Measurements from ENCODE around the gene ABCA1. TPM values are rescaled to one million over a fixed set of nuclear protein-coding genes. Genes with fewer than 3 reads are reported as not detected.

Gene ABCA1
- total and polyA plus RNA-seq, 4 experiments from 2014 or later, result 0.57 to 1.2 (median 0.91) TPM

- Histone ChIP-seq H3K4me1 (ENCODE audit: insufficient read depth, low read length) (no peaks in the 10 kb centered on the region), H3K27ac (ENCODE audit: low read depth, low read length) (no peak overlapping the region), H3K9me3 (ENCODE audit: control insufficient read depth in 1 of 2, low read length in 2 of 2) (no peaks in the 10 kb centered on the region), H3K4me3 (ENCODE audit: low read length in 2 of 2) (no peak overlapping the region), H3K27me3 (ENCODE audit: insufficient read depth, low read length) (no peaks in the 10 kb centered on the region), H3K36me3 (ENCODE audit: insufficient read depth, low read length) (no peaks in the 10 kb centered on the region)
- no peaks in the 10 kb centered on the region for H3K4me1 Mint-ChIP-seq
- no peak for DNase-seq
- ChIA-PET POLR2A (ENCODE audit: partially characterized antibody) (no interaction called here), CTCF (ENCODE audit: partially characterized antibody) (no interaction called here)
- no peaks in the 10 kb centered on the region for H3K27me3 Mint-ChIP-seq
- intact Hi-C loops (cut with micrococcal nuclease), result no loop called here
- H3K4me3 Mint-ChIP-seq, result no peak overlapping the region
- no peak overlapping the region for H3K27ac Mint-ChIP-seq
- H3K9me3 Mint-ChIP-seq, result no peaks in the 10 kb centered on the region
- H3K36me3 Mint-ChIP-seq, result peaks cover 6 to 26% of the 10 kb centered on the region in 2 donors
These were observed 132.1 kb downstream of the ABCA1 start for GRCh38 chr9:104795857-104796256.

- H3K27me3 Mint-ChIP-seq, result no peaks in the 10 kb centered on the region
- Histone ChIP-seq H3K9me3 (ENCODE audit: control insufficient read depth in 1 of 2, low read length in 2 of 2) (no peaks in the 10 kb centered on the region), H3K36me3 (ENCODE audit: insufficient read depth, low read length) (no peaks in the 10 kb centered on the region), H3K27me3 (ENCODE audit: insufficient read depth, low read length) (no peaks in the 10 kb centered on the region), H3K27ac (ENCODE audit: low read depth, low read length) (no peak overlapping the region), H3K4me3 (ENCODE audit: low read length in 2 of 2) (no peak overlapping the region), H3K4me1 (ENCODE audit: insufficient read depth, low read length) (no peaks in the 10 kb centered on the region)
- H3K27ac Mint-ChIP-seq, result no peak overlapping the region
- H3K4me3 Mint-ChIP-seq, result no peak overlapping the region
- peaks cover 6 to 28% of the 10 kb centered on the region in 2 donors for H3K36me3 Mint-ChIP-seq
- POLR2A ChIA-PET (ENCODE audit: partially characterized antibody), result no interaction called here
- intact Hi-C loops (cut with micrococcal nuclease), result no loop called here
- no peaks in the 10 kb centered on the region for H3K9me3 Mint-ChIP-seq
- no peaks in the 10 kb centered on the region for H3K4me1 Mint-ChIP-seq
- DNase-seq, result no peak
- CTCF ChIA-PET (ENCODE audit: partially characterized antibody), result no interaction called here
These were observed 132.9 kb downstream of the ABCA1 start for GRCh38 chr9:104795082-104795481.

GRCh38 chr9:104794070-104794469 lies 133.9 kb downstream of the ABCA1 start:
- H3K27me3 Mint-ChIP-seq, result no peaks in the 10 kb centered on the region
- H3K27me3 ChIP-seq (ENCODE audit: insufficient read depth, low read length), result no peaks in the 10 kb centered on the region
- no peaks in the 10 kb centered on the region for H3K4me1 Mint-ChIP-seq
- H3K4me1 ChIP-seq (ENCODE audit: insufficient read depth, low read length), result no peaks in the 10 kb centered on the region
- DNase-seq, result no peak
- no peak overlapping the region for H3K27ac ChIP-seq (ENCODE audit: low read depth, low read length)
- H3K27ac Mint-ChIP-seq, result no peak overlapping the region
- no peak overlapping the region for H3K4me3 Mint-ChIP-seq
- H3K36me3 ChIP-seq (ENCODE audit: insufficient read depth, low read length), result no peaks in the 10 kb centered on the region
- intact Hi-C loops (cut with micrococcal nuclease), result no loop called here
- ChIA-PET CTCF (ENCODE audit: partially characterized antibody) (interaction anchor here (1.1 kb wide), 1 partner anchor 8 kb away, joined by 3 read pairs; no protein-coding TSS in a partner anchor), POLR2A (ENCODE audit: partially characterized antibody) (no interaction called here)
- peaks cover 6 to 28% of the 10 kb centered on the region in 2 donors for H3K36me3 Mint-ChIP-seq
- no peaks in the 10 kb centered on the region for H3K9me3 Mint-ChIP-seq
- H3K4me3 ChIP-seq (ENCODE audit: low read length in 2 of 2), result no peak overlapping the region
- H3K9me3 ChIP-seq (ENCODE audit: control insufficient read depth in 1 of 2, low read length in 2 of 2), result no peaks in the 10 kb centered on the region

GRCh38 chr9:104788251-104788650 lies 139.7 kb downstream of the ABCA1 start:
- H3K4me1 Mint-ChIP-seq, result no peaks in the 10 kb centered on the region
- no peaks in the 10 kb centered on the region for H3K4me1 ChIP-seq (ENCODE audit: insufficient read depth, low read length)
- no peak overlapping the region for H3K4me3 ChIP-seq (ENCODE audit: low read length in 2 of 2)
- H3K27ac Mint-ChIP-seq, result peak overlapping the region in 1 of 7 donors; percentile 61
- no peak for DNase-seq
- ChIA-PET CTCF (ENCODE audit: partially characterized antibody) (no interaction called here), POLR2A (ENCODE audit: partially characterized antibody) (no interaction called here)
- H3K27me3 Mint-ChIP-seq, result no peaks in the 10 kb centered on the region
- intact Hi-C loops (cut with micrococcal nuclease), result no loop called here
- H3K27ac ChIP-seq (ENCODE audit: low read depth, low read length), result no peak overlapping the region
- H3K36me3 Mint-ChIP-seq, result peaks cover 5 to 33% of the 10 kb centered on the region in 2 donors
- no peaks in the 10 kb centered on the region for H3K9me3 ChIP-seq (ENCODE audit: control insufficient read depth in 1 of 2, low read length in 2 of 2)
- no peaks in the 10 kb centered on the region for H3K27me3 ChIP-seq (ENCODE audit: insufficient read depth, low read length)
- no peaks in the 10 kb centered on the region for H3K36me3 ChIP-seq (ENCODE audit: insufficient read depth, low read length)
- H3K9me3 Mint-ChIP-seq, result no peaks in the 10 kb centered on the region
- no peak overlapping the region for H3K4me3 Mint-ChIP-seq

GRCh38 chr9:104787306-104788015 lies 140.5 kb downstream of the ABCA1 start:
- Histone ChIP-seq H3K27ac (ENCODE audit: low read depth, low read length) (no peak overlapping the region), H3K4me3 (ENCODE audit: low read length in 2 of 2) (no peak overlapping the region), H3K36me3 (ENCODE audit: insufficient read depth, low read length) (no peaks in the 10 kb centered on the region), H3K9me3 (ENCODE audit: control insufficient read depth in 1 of 2, low read length in 2 of 2) (no peaks in the 10 kb centered on the region), H3K27me3 (ENCODE audit: insufficient read depth, low read length) (no peaks in the 10 kb centered on the region), H3K4me1 (ENCODE audit: insufficient read depth, low read length) (no peaks in the 10 kb centered on the region)
- peaks cover 5 to 26% of the 10 kb centered on the region in 2 donors for H3K36me3 Mint-ChIP-seq
- POLR2A ChIA-PET (ENCODE audit: partially characterized antibody), result no interaction called here
- no peaks in the 10 kb centered on the region for H3K9me3 Mint-ChIP-seq
- no peak overlapping the region for H3K4me3 Mint-ChIP-seq
- CTCF ChIA-PET (ENCODE audit: partially characterized antibody), result interaction anchor here (0.8 kb wide), 1 partner anchor 693 kb away, joined by 3 read pairs; no protein-coding TSS in a partner anchor
- intact Hi-C loops (cut with micrococcal nuclease), result no loop called here
- H3K27ac Mint-ChIP-seq, result peak overlapping the region in 1 of 7 donors; percentile 4
- DNase-seq, result no peak
- no peaks in the 10 kb centered on the region for H3K4me1 Mint-ChIP-seq
- H3K27me3 Mint-ChIP-seq, result no peaks in the 10 kb centered on the region

- Mint-ChIP-seq H3K27me3 (no peaks in the 10 kb centered on the region), H3K4me1 (no peaks in the 10 kb centered on the region), H3K36me3 (peaks cover 0 to 22% of the 10 kb centered on the region in 2 donors), H3K27ac (no peak overlapping the region), H3K4me3 (no peak overlapping the region), H3K9me3 (no peaks in the 10 kb centered on the region)
- POLR2A ChIA-PET (ENCODE audit: partially characterized antibody), result no interaction called here
- CTCF ChIA-PET (ENCODE audit: partially characterized antibody), result interaction anchor here (0.9 kb wide), 2 partner anchors 8 to 79 kb away, joined by 3 read pairs; no protein-coding TSS in a partner anchor
- Histone ChIP-seq H3K4me3 (ENCODE audit: low read length in 2 of 2) (no peak overlapping the region), H3K27me3 (ENCODE audit: insufficient read depth, low read length) (no peaks in the 10 kb centered on the region), H3K4me1 (ENCODE audit: insufficient read depth, low read length) (no peaks in the 10 kb centered on the region), H3K36me3 (ENCODE audit: insufficient read depth, low read length) (no peaks in the 10 kb centered on the region), H3K9me3 (ENCODE audit: control insufficient read depth in 1 of 2, low read length in 2 of 2) (no peaks in the 10 kb centered on the region), H3K27ac (ENCODE audit: low read depth, low read length) (no peak overlapping the region)
- no peak for DNase-seq
- intact Hi-C loops (cut with micrococcal nuclease), result no loop called here
These were observed 141.7 kb downstream of the ABCA1 start for GRCh38 chr9:104786293-104786692.

- no peak overlapping the region for H3K4me3 Mint-ChIP-seq
- H3K9me3 ChIP-seq (ENCODE audit: control insufficient read depth in 1 of 2, low read length in 2 of 2), result no peaks in the 10 kb centered on the region
- no peak overlapping the region for H3K27ac Mint-ChIP-seq
- peaks cover 0 to 16% of the 10 kb centered on the region in 2 donors for H3K36me3 Mint-ChIP-seq
- H3K27me3 ChIP-seq (ENCODE audit: insufficient read depth, low read length), result no peaks in the 10 kb centered on the region
- no peak for DNase-seq
- CTCF ChIA-PET (ENCODE audit: partially characterized antibody), result no interaction called here
- POLR2A ChIA-PET (ENCODE audit: partially characterized antibody), result no interaction called here
- no peak overlapping the region for H3K27ac ChIP-seq (ENCODE audit: low read depth, low read length)
- no peaks in the 10 kb centered on the region for H3K9me3 Mint-ChIP-seq
- no peaks in the 10 kb centered on the region for H3K36me3 ChIP-seq (ENCODE audit: insufficient read depth, low read length)
- no peak overlapping the region for H3K4me3 ChIP-seq (ENCODE audit: low read length in 2 of 2)
- no peaks in the 10 kb centered on the region for H3K4me1 ChIP-seq (ENCODE audit: insufficient read depth, low read length)
- no peaks in the 10 kb centered on the region for H3K4me1 Mint-ChIP-seq
- intact Hi-C loops (cut with micrococcal nuclease), result no loop called here
- H3K27me3 Mint-ChIP-seq, result no peaks in the 10 kb centered on the region
These were observed 143.9 kb downstream of the ABCA1 start for GRCh38 chr9:104784098-104784497.
